Measurements from ENCODE around the gene CENPM. TPM values are rescaled to one million over a fixed set of nuclear protein-coding genes. Genes with fewer than 3 reads are reported as not detected.

The CENPM gene
- total and polyA plus RNA-seq, 4 donors, result 0.17 to 26.3 (median 2.3) TPM

DNA sequence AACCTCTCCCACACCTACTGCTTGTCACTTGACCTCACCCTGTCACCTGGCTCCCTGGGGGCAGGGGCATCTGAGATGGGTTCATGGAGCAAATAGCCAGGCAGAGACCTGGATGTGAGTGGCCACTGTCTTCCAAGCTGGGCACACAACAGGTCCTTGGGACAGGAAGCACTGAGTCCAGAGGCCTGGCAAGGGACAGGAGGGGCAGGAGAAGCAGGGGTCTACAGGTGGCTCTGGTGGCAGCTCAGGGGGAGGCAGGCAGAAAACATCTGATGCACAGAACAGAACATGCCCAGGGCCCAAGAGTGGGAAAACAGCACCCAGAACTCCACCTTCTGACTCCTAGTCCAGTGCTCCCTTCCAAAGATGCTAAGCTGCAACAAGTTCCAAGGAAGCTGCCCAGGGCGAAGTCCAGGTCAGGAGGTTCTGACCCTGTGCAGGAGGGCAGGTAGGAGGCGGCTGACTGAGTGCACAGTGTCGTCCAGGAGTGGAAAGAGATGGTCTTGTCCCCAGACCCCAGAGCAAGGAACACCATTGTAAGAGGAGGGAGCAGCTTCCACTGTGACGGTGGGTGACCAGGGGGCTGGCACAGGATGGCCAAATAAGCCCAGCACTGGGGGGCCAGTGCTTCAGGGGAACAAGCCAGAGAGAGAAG lies 23.9 kb downstream of the CENPM start:
- H3K9me3 ChIP-seq (ENCODE audit: control insufficient read depth in 4 of 4, low read length in 3 of 4), result no peaks in the 10 kb centered on the region
- DNase-seq (ENCODE audit: low spot score), result no peak
- peaks cover 0 to 3% (median 0%) of the 10 kb centered on the region in 4 donors for H3K27me3 ChIP-seq (ENCODE audit: control insufficient read depth in 4 of 4, insufficient read depth in 4 of 4, low read length in 3 of 4)
- H3K4me3 ChIP-seq (ENCODE audit: low read depth in 1 of 3, low read length in 3 of 3), result no peak overlapping the region
- no peak overlapping the region for H3K27ac ChIP-seq (ENCODE audit: low read depth in 1 of 2, low read length in 2 of 2)
- no peaks in the 10 kb centered on the region for H3K36me3 ChIP-seq (ENCODE audit: control insufficient read depth in 4 of 4, insufficient read depth in 3 of 4, low read depth in 1 of 4, low read length in 3 of 4)
- no peak for TF ChIP-seq RXRA (IDR thresholded peaks at IDR 0.05)
- TF ChIP-seq FOXA1 (IDR thresholded peaks at IDR 0.05), result no peak
- no peak for TF ChIP-seq NR2F2 (IDR thresholded peaks at IDR 0.05)
- no peak for TF ChIP-seq YY1 (IDR thresholded peaks at IDR 0.05)
- TF ChIP-seq, protein P1, sequence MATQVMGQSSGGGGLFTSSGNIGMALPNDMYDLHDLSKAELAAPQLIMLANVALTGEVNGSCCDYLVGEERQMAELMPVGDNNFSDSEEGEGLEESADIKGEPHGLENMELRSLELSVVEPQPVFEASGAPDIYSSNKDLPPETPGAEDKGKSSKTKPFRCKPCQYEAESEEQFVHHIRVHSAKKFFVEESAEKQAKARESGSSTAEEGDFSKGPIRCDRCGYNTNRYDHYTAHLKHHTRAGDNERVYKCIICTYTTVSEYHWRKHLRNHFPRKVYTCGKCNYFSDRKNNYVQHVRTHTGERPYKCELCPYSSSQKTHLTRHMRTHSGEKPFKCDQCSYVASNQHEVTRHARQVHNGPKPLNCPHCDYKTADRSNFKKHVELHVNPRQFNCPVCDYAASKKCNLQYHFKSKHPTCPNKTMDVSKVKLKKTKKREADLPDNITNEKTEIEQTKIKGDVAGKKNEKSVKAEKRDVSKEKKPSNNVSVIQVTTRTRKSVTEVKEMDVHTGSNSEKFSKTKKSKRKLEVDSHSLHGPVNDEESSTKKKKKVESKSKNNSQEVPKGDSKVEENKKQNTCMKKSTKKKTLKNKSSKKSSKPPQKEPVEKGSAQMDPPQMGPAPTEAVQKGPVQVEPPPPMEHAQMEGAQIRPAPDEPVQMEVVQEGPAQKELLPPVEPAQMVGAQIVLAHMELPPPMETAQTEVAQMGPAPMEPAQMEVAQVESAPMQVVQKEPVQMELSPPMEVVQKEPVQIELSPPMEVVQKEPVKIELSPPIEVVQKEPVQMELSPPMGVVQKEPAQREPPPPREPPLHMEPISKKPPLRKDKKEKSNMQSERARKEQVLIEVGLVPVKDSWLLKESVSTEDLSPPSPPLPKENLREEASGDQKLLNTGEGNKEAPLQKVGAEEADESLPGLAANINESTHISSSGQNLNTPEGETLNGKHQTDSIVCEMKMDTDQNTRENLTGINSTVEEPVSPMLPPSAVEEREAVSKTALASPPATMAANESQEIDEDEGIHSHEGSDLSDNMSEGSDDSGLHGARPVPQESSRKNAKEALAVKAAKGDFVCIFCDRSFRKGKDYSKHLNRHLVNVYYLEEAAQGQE (IDR thresholded peaks at IDR 0.05), result no peak
- no peak for TF ChIP-seq HNF4G (IDR thresholded peaks at IDR 0.05)
- TF ChIP-seq GABPA (IDR thresholded peaks at IDR 0.05 in 1 of 2, conservative IDR thresholded peaks at IDR 0.05 in 1 of 2), result no peak
- TF ChIP-seq EGR1 (IDR thresholded peaks at IDR 0.05; ENCODE audit: low read depth in 2 of 2), result no peak
- TF ChIP-seq, protein P2, sequence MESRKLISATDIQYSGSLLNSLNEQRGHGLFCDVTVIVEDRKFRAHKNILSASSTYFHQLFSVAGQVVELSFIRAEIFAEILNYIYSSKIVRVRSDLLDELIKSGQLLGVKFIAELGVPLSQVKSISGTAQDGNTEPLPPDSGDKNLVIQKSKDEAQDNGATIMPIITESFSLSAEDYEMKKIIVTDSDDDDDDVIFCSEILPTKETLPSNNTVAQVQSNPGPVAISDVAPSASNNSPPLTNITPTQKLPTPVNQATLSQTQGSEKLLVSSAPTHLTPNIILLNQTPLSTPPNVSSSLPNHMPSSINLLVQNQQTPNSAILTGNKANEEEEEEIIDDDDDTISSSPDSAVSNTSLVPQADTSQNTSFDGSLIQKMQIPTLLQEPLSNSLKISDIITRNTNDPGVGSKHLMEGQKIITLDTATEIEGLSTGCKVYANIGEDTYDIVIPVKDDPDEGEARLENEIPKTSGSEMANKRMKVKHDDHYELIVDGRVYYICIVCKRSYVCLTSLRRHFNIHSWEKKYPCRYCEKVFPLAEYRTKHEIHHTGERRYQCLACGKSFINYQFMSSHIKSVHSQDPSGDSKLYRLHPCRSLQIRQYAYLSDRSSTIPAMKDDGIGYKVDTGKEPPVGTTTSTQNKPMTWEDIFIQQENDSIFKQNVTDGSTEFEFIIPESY (IDR thresholded peaks at IDR 0.05), result no peak
- no peak for TF ChIP-seq SP1 (IDR thresholded peaks at IDR 0.05)
- TF ChIP-seq JUND (IDR thresholded peaks at IDR 0.05), result no peak
- TF ChIP-seq HNF4A (conservative IDR thresholded peaks at IDR 0.05), result no peak
- TF ChIP-seq, protein P3, sequence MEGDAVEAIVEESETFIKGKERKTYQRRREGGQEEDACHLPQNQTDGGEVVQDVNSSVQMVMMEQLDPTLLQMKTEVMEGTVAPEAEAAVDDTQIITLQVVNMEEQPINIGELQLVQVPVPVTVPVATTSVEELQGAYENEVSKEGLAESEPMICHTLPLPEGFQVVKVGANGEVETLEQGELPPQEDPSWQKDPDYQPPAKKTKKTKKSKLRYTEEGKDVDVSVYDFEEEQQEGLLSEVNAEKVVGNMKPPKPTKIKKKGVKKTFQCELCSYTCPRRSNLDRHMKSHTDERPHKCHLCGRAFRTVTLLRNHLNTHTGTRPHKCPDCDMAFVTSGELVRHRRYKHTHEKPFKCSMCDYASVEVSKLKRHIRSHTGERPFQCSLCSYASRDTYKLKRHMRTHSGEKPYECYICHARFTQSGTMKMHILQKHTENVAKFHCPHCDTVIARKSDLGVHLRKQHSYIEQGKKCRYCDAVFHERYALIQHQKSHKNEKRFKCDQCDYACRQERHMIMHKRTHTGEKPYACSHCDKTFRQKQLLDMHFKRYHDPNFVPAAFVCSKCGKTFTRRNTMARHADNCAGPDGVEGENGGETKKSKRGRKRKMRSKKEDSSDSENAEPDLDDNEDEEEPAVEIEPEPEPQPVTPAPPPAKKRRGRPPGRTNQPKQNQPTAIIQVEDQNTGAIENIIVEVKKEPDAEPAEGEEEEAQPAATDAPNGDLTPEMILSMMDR (IDR thresholded peaks at IDR 0.05; ENCODE audit: low read depth, low read length, missing input control), result no peak
- 93% methylated on average over 4 of the region's 4 CpGs for WGBS
- H3K9ac ChIP-seq (ENCODE audit: low read depth in 1 of 2, low read length in 2 of 2), result no peak overlapping the region
- H3K4me1 ChIP-seq (ENCODE audit: control insufficient read depth in 4 of 4, insufficient read depth in 4 of 4, low read length in 3 of 4), result peaks cover 4 to 16% (median 10%) of the 10 kb centered on the region in 4 donors

DNA sequence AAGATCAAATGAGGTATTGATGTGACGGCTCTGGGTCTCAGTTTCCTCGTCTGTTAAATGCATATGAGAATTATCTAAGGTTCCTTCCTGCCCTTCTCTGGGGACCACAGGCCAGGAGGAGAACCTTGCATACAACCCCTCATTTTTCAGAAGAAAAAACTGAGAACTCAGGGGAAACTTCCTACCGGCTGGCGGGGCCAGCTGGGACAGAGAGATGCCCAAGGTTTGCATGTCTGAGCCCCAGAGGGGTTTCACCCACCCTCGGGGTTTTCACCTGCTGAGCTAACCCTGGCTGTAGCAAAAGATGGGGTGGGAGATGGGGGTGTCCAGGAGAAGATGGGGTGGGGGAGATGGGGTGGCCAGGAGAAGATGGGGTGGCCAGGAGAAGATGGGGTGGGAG lies 24.6 kb downstream of the CENPM start:
- 92% methylated on average over 5 of the region's 5 CpGs for WGBS
- no peak for DNase-seq (ENCODE audit: low spot score)
- Histone ChIP-seq H3K9me3 (ENCODE audit: control insufficient read depth in 4 of 4, low read length in 3 of 4) (no peaks in the 10 kb centered on the region), H3K27ac (ENCODE audit: low read depth in 1 of 2, low read length in 2 of 2) (no peak overlapping the region), H3K27me3 (ENCODE audit: control insufficient read depth in 4 of 4, insufficient read depth in 4 of 4, low read length in 3 of 4) (peaks cover 0 to 3% (median 0%) of the 10 kb centered on the region in 4 donors), H3K4me1 (ENCODE audit: control insufficient read depth in 4 of 4, insufficient read depth in 4 of 4, low read length in 3 of 4) (peaks cover 4 to 16% (median 10%) of the 10 kb centered on the region in 4 donors), H3K36me3 (ENCODE audit: control insufficient read depth in 4 of 4, insufficient read depth in 3 of 4, low read depth in 1 of 4, low read length in 3 of 4) (no peaks in the 10 kb centered on the region), H3K9ac (ENCODE audit: low read depth in 1 of 2, low read length in 2 of 2) (no peak overlapping the region), H3K4me3 (ENCODE audit: low read depth in 1 of 3, low read length in 3 of 3) (no peak overlapping the region)
- TF ChIP-seq RXRA (IDR thresholded peaks at IDR 0.05) (no peak), YY1 (IDR thresholded peaks at IDR 0.05) (no peak), RAD21 (IDR thresholded peaks at IDR 0.05) (no peak), FOXA2 (IDR thresholded peaks at IDR 0.05) (no peak), HNF4G (IDR thresholded peaks at IDR 0.05) (no peak), TAF1 (conservative IDR thresholded peaks at IDR 0.05) (no peak), NR2F2 (IDR thresholded peaks at IDR 0.05) (no peak), HNF4A (conservative IDR thresholded peaks at IDR 0.05) (no peak)
- TF ChIP-seq, protein P1 (IDR thresholded peaks at IDR 0.05), result no peak
- TF ChIP-seq, protein P2 (IDR thresholded peaks at IDR 0.05), result no peak
